Activated CD4-positive, alpha-beta T cell treated with anti-CD3 and anti-CD28 coated beads, Interleukin-2, amount 10 ng/mL, durations not matched to agents 24 days and 14 days (primary cell): ENCODE measurements around the gene DNAJA4. TPM values are rescaled to one million over a fixed set of nuclear protein-coding genes. Genes with fewer than 3 reads are reported as not detected.

Experiments used
- DNase-seq: peaks from one replicate; pipeline ENCODE4 v3.0.0; 2022
- H3K27ac Mint-ChIP-seq: one replicate; pipeline ENCODE4 v1.8.0; 2022; ENCODE audit warnings: mild to moderate bottlenecking, mixed read lengths
- H3K27me3 Mint-ChIP-seq: one replicate; pipeline ENCODE4 v1.8.0; 2022; ENCODE audit warnings: mixed read lengths
- H3K36me3 Mint-ChIP-seq: one replicate; pipeline ENCODE4 v1.8.0; 2022; ENCODE audit warnings: low read depth, mild to moderate bottlenecking, mixed read lengths
- H3K4me1 Mint-ChIP-seq: one replicate; pipeline ENCODE4 v1.8.0; 2021; ENCODE audit warnings: mixed read lengths
- H3K4me3 Mint-ChIP-seq: one replicate; pipeline ENCODE4 v1.8.0; 2022; ENCODE audit warnings: mild to moderate bottlenecking, moderate library complexity, mixed read lengths
- H3K9me3 Mint-ChIP-seq: one replicate; pipeline ENCODE4 v1.8.0; 2021; ENCODE audit warnings: mixed read lengths
- intact Hi-C: fragments of 100-400 bp; cut with micrococcal nuclease; formaldehyde crosslinking; loops from one replicate; pipeline ENCODE4 v1.15.1; 2023
- total RNA-seq: library from RNA; stranded (reverse); gene quantifications from 2 replicates; pipeline ENCODE4 v1.2.3, GENCODE V29; 2022

Gene DNAJA4
- total RNA-seq, 1 donor from 2014 or later: 75.9 TPM

DNA sequence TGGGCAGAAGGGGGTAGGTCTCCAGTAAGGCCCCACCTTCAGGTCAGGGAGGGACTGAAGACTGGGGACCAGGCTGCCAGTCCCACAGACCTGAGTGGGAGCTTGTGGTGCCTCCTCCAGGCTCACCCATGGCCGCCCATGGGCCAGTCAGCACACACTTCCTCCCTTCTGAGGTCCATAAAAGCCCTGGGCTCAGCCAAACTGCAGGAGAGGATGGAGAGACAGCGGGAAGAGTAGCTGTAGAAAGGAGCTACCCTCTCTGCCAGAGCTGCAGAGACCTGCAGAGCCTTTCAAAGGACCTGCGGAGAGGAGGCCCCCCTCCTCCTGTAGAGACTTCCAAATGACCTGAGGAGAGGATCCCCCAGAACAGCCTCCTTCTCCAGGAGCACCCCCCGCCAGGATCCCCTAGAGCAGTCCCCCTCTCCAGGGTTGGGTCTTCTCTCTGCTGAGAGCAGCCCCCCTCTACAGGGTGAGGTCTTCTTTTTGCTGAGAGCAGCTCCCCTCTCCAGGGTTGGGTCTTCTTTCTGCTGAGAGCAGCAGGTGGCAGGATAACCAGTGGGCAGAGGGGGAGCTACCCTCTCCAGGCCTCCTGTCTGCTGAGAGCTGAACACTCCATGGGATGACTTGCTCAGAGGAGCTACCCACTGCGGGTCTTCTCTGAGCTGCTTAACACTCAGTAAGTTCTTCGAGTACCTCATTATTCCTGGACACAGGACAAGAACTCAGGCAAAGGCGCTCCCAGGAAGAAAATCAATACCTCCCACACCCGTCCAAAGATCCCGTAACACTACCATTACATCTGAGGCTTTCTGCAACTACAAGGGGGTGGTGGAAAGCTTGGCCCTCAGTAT is 40.1 kb downstream of the DNAJA4 start:
- no peaks in the 10 kb centered on the region for H3K36me3 Mint-ChIP-seq
- intact Hi-C loops: no loop called here
- peaks cover 4% of the 10 kb centered on the region for H3K4me1 Mint-ChIP-seq
- no peaks in the 10 kb centered on the region for H3K9me3 Mint-ChIP-seq
- DNase-seq: no peak
- H3K4me3 Mint-ChIP-seq: no peak overlapping the region
- peaks cover 6% of the 10 kb centered on the region for H3K27me3 Mint-ChIP-seq
- H3K27ac Mint-ChIP-seq: no peak overlapping the region

DNA sequence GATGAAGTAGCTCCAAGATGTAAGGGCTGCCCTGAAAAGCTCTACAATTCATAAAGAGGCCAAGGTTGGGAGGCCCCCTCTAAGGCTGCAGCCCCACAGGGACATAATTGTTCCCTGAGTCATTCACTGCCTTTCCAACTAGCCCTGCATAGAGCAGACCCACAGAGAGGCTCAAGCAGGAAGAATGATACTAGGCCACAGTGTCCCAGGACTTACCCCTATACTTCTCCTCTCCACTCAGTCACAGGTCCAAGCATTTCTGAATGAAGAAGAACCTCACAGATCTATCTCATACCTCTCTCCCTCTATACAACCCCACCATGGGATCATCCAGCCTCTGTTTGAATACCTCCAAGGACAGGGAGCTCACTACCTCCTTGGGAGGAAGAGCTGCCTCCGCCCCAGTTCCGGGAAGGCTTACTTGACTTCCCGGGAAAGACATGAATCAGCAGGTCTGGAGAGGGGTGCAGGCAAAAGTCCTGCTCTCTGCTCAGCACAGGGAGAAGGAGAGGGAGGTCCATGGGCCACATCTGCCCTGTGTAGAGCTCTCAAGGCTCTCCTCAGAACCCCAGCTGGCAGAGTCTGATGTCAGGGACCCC is 41.9 kb downstream of the DNAJA4 start:
- H3K4me3 Mint-ChIP-seq: no peak overlapping the region
- intact Hi-C loops: no loop called here
- no peaks in the 10 kb centered on the region for H3K4me1 Mint-ChIP-seq
- H3K27ac Mint-ChIP-seq: no peak overlapping the region
- H3K9me3 Mint-ChIP-seq: no peaks in the 10 kb centered on the region
- DNase-seq: no peak
- H3K27me3 Mint-ChIP-seq: peaks cover 6% of the 10 kb centered on the region
- no peaks in the 10 kb centered on the region for H3K36me3 Mint-ChIP-seq

GRCh38 chr15:78307976-78308375 is 43.6 kb downstream of the DNAJA4 start:
- Mint-ChIP-seq H3K4me3 (no peak overlapping the region), H3K27ac (no peak overlapping the region), H3K4me1 (no peaks in the 10 kb centered on the region), H3K36me3 (no peaks in the 10 kb centered on the region), H3K9me3 (no peaks in the 10 kb centered on the region), H3K27me3 (peaks cover 6% of the 10 kb centered on the region)
- DNase-seq: no peak
- intact Hi-C loops: loop anchor here (1.0 kb wide), 1 partner anchor 115 kb away; no protein-coding TSS in a partner anchor

DNA sequence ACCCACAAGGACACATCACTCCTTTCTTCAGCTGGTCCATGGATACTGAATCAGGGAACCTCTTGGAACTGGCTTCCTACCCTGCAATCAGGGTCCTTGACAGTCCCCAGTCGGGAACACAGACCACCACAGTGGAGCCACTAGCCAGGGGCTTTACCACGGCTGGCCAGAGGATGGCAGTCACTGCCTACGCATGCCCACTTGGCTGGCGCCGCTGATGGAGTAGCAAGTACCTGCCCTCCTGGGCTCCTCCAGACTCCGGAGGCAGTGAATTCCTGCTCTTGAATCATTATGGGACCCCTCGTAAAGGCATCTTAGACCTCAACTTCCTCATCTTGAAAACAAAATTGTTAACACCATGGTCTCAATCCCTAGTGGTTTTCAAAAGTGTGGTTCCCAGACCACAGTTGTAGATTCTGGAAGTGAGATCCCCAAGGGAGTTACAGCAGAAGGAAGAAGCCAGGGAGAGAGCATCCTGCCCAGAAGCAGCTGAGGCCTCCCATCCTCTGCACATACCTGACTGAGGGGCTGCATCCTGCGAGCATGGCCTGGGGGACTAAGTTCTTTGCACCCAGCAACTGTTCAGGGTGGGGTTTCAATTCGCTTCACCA is 44.2 kb downstream of the DNAJA4 start:
- peak; percentile 84 for DNase-seq
- Mint-ChIP-seq H3K27me3 (peaks cover 6% of the 10 kb centered on the region), H3K27ac (no peak overlapping the region), H3K4me3 (no peak overlapping the region), H3K36me3 (no peaks in the 10 kb centered on the region), H3K4me1 (no peaks in the 10 kb centered on the region), H3K9me3 (no peaks in the 10 kb centered on the region)
- intact Hi-C loops: loop anchor here (1.0 kb wide), 1 partner anchor 115 kb away; no protein-coding TSS in a partner anchor

DNA sequence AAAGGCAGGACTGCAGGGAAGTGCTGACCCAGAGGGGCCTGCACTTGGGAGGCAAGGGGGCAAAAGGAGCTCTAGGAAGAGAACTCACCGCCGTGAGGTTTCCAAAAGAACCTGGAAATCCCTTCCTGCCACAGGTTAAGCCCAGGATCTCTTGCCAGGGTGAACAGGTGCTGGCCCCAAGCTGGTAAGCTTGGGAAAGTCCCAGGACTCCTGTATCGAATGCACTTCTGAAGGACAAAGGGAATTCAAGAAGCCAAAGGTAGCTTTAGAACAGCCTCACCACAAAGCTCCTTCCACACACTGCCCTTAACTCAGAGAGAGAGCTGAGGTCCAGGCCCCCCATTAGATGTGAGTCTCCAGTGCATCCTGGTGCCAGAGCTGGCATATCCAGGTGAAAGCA is 46.9 kb downstream of the DNAJA4 start:
- H3K4me3 Mint-ChIP-seq: no peak overlapping the region
- H3K27ac Mint-ChIP-seq: no peak overlapping the region
- no peak for DNase-seq
- H3K27me3 Mint-ChIP-seq: peaks cover 4% of the 10 kb centered on the region
- H3K4me1 Mint-ChIP-seq: no peaks in the 10 kb centered on the region
- intact Hi-C loops: no loop called here
- no peaks in the 10 kb centered on the region for H3K9me3 Mint-ChIP-seq
- H3K36me3 Mint-ChIP-seq: no peaks in the 10 kb centered on the region

DNA sequence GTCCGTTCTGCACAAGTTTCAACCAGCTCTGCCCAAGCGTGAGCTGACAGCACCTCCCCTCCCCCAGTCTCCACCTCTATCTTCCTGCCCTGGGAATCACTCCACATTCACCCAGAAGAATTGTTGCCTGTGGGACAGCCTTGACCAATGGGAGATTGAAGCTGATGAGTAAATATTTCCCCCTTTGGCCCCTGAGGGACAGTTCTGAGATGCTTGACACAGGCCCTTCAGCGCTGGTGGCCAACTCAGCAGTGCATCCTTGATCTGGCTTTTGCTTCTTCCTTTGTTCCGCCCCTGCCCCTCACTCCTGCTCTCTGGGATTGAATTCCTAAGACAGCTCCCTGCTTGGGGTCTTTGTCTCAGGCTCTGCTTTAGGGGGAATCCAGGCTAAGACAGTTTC is 48.2 kb downstream of the DNAJA4 start:
- no peaks in the 10 kb centered on the region for H3K4me1 Mint-ChIP-seq
- peaks cover 3% of the 10 kb centered on the region for H3K27me3 Mint-ChIP-seq
- no peak overlapping the region for H3K4me3 Mint-ChIP-seq
- no peak for DNase-seq
- no peaks in the 10 kb centered on the region for H3K36me3 Mint-ChIP-seq
- intact Hi-C loops: no loop called here
- no peaks in the 10 kb centered on the region for H3K9me3 Mint-ChIP-seq
- H3K27ac Mint-ChIP-seq: no peak overlapping the region

- H3K4me3 Mint-ChIP-seq: no peak overlapping the region
- no peak for DNase-seq
- H3K27ac Mint-ChIP-seq: no peak overlapping the region
- H3K9me3 Mint-ChIP-seq: no peaks in the 10 kb centered on the region
- peaks cover 3% of the 10 kb centered on the region for H3K27me3 Mint-ChIP-seq
- no peaks in the 10 kb centered on the region for H3K4me1 Mint-ChIP-seq
- no peaks in the 10 kb centered on the region for H3K36me3 Mint-ChIP-seq
- intact Hi-C loops: no loop called here
Measured at GRCh38 chr15:78312957-78313356, 48.6 kb downstream of the DNAJA4 start.

GRCh38 chr15:78313383-78313782 is 49.0 kb downstream of the DNAJA4 start:
- H3K9me3 Mint-ChIP-seq: no peaks in the 10 kb centered on the region
- H3K4me1 Mint-ChIP-seq: no peaks in the 10 kb centered on the region
- no peaks in the 10 kb centered on the region for H3K36me3 Mint-ChIP-seq
- intact Hi-C loops: no loop called here
- no peak for DNase-seq
- H3K27me3 Mint-ChIP-seq: peaks cover 1% of the 10 kb centered on the region
- no peak overlapping the region for H3K4me3 Mint-ChIP-seq
- no peak overlapping the region for H3K27ac Mint-ChIP-seq

- H3K36me3 Mint-ChIP-seq: no peaks in the 10 kb centered on the region
- H3K27ac Mint-ChIP-seq: no peak overlapping the region
- no peaks in the 10 kb centered on the region for H3K9me3 Mint-ChIP-seq
- H3K4me1 Mint-ChIP-seq: no peaks in the 10 kb centered on the region
- no peak for DNase-seq
- intact Hi-C loops: no loop called here
- H3K27me3 Mint-ChIP-seq: peaks cover 1% of the 10 kb centered on the region
- H3K4me3 Mint-ChIP-seq: no peak overlapping the region
Measured at GRCh38 chr15:78314181-78314581, 49.8 kb downstream of the DNAJA4 start.

DNA sequence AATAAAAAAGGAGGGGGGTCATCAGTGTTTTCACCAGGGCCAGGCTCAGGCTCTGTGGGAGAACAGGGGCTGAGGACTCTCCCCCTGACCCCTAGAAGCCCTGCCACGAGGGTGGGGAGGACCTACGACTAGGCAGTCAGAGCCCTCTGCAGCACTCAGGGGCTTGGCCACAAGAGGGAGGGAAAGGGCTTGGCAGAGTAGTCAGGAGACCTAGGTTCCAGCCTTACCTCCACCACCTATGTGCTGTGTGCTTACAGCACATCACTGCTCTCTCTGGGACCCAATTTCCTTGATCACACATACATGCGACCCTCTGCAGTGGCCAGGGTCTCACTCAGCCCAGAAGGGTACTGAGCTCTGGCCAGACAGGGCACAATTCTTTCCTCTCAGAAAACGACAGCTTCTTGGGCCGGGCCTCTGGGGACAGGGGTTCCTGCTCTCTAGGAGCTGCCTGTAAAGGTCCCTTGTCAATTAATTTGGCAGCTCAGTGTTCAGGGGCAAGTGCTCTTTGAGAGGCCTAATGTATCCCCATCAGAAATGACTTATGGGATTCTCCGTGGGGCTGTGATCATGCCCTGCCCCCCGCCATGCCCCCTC is 51.4 kb downstream of the DNAJA4 start:
- intact Hi-C loops: no loop called here
- no peak for DNase-seq
- Mint-ChIP-seq H3K27ac (no peak overlapping the region), H3K4me1 (no peaks in the 10 kb centered on the region), H3K9me3 (no peaks in the 10 kb centered on the region), H3K4me3 (no peak overlapping the region), H3K27me3 (peaks cover 1% of the 10 kb centered on the region), H3K36me3 (no peaks in the 10 kb centered on the region)

DNA sequence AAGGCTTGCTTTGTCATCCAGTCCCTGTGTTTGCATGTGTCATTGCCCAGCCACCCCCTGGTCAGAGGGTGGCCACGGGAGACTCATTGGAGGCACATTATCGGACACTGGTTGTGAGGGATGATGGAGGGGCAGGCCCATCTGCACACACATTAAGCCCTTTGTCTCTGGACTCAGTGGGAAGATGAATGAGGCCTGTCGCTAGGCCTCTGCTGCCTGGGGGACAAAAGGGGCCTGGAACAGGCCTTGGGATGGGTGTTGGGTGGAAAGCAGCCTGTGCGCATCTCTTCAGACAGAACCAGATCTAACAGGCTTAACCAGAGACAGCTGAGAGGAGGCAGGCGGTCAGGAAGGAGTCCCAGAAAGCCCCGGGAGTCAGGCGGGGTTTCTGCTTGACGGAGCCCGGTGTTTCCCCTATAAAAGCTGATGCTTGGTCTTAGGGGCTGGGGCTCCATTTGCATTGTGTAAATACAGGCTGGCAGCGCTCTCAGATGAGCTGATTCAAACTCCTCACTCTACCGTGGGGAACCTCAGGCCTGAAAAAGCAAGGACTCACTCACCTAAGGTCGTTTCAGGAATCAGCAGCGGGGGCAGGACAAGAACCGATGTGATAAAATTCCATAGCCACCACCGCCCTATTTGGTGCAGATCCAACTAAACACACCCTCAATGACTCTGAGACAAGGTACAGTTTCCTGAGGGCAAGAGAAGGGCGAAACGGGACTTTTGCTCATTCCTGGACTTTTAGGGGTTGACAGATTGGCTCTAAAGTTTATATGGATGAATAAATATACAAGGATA is 52.1 kb downstream of the DNAJA4 start:
- DNase-seq: no peak
- H3K4me3 Mint-ChIP-seq: no peak overlapping the region
- no peaks in the 10 kb centered on the region for H3K36me3 Mint-ChIP-seq
- H3K27me3 Mint-ChIP-seq: peaks cover 1% of the 10 kb centered on the region
- H3K9me3 Mint-ChIP-seq: no peaks in the 10 kb centered on the region
- no peak overlapping the region for H3K27ac Mint-ChIP-seq
- H3K4me1 Mint-ChIP-seq: no peaks in the 10 kb centered on the region
- intact Hi-C loops: no loop called here

- no peaks in the 10 kb centered on the region for H3K9me3 Mint-ChIP-seq
- intact Hi-C loops: no loop called here
- H3K4me1 Mint-ChIP-seq: no peaks in the 10 kb centered on the region
- no peak overlapping the region for H3K27ac Mint-ChIP-seq
- H3K27me3 Mint-ChIP-seq: peaks cover 1% of the 10 kb centered on the region
- H3K4me3 Mint-ChIP-seq: no peak overlapping the region
- no peak for DNase-seq
- H3K36me3 Mint-ChIP-seq: no peaks in the 10 kb centered on the region
Measured at GRCh38 chr15:78317145-78317836, 52.9 kb downstream of the DNAJA4 start.

- Mint-ChIP-seq H3K9me3 (no peaks in the 10 kb centered on the region), H3K27ac (no peak overlapping the region), H3K4me3 (no peak overlapping the region), H3K4me1 (no peaks in the 10 kb centered on the region), H3K27me3 (peaks cover 8% of the 10 kb centered on the region), H3K36me3 (no peaks in the 10 kb centered on the region)
- intact Hi-C loops: no loop called here
- DNase-seq: no peak
Measured at GRCh38 chr15:78319588-78319987, 55.2 kb downstream of the DNAJA4 start.
